GM12874 (cell line): ENCODE measurements around the gene TGFA.

ENCODE experiments used
- TF ChIP-seq, protein P1 (sequence below): IDR thresholded peaks from 2 replicates; pipeline ENCODE4 v1.5.1; 2011; ENCODE audit warnings: low read depth, mild to moderate bottlenecking, control low read depth, low read length, moderate library complexity; ENCODE audit not compliant: insufficient read depth

The TGFA gene

DNA sequence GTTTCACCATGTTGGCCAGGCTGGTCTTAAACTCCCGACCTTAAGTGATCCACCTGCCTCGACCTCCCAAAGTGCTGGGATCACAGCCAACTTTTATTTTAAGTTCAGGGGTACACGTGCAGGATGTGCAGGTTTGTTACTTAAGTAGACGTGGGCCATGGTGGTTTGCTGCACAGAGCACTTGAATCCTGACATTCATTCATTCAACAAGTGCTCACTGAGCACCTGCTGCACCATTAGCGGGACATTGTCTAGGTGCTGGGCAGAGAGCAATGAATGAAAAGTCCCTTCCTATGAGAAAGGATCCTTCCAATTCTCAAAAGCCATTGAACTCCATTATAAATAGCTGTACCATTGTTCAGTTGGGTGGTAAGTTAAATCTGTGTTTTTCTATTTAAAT, 31.0 kb downstream of the TGFA start:
- TF ChIP-seq, protein P1, sequence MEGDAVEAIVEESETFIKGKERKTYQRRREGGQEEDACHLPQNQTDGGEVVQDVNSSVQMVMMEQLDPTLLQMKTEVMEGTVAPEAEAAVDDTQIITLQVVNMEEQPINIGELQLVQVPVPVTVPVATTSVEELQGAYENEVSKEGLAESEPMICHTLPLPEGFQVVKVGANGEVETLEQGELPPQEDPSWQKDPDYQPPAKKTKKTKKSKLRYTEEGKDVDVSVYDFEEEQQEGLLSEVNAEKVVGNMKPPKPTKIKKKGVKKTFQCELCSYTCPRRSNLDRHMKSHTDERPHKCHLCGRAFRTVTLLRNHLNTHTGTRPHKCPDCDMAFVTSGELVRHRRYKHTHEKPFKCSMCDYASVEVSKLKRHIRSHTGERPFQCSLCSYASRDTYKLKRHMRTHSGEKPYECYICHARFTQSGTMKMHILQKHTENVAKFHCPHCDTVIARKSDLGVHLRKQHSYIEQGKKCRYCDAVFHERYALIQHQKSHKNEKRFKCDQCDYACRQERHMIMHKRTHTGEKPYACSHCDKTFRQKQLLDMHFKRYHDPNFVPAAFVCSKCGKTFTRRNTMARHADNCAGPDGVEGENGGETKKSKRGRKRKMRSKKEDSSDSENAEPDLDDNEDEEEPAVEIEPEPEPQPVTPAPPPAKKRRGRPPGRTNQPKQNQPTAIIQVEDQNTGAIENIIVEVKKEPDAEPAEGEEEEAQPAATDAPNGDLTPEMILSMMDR = no peak

DNA sequence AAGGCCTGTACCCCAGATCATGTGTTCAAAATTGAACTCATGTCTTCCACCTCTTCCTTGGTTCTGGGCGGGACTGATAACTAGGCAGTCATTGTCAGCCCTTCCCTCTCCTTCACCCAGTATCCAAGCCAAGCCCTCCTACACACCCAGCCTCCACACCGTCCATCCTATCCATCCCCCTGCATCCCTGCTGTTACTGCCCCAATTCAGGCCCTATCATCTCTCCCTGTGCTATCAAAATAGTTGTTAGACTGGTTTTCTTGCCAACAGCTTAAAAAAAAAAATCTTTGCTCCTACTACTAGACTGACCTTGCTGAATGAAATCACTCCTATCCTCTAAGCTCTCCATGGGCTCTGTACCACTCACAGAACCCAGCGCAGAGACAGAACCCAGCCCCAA, 32.8 kb downstream of the TGFA start:
- TF ChIP-seq, protein P1 = no peak

DNA sequence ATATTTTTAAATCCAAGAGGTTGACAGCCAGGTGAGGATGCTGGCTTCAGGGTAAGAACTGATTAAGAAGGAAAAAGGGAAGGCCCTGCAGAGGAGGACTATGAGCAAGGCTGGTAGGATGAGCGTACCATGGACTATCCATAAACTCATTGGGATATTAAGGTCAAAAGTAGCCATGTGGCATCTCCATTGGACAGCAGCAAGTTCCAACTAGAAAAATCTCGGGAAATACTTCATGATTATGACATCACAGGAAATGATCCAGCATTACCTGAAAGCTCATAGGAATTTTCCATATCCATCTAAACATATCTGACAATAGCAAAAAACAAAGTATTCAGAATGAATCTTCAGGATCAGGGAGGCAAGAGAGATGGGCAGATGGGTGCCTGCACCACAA, 34.2 kb downstream of the TGFA start:
- TF ChIP-seq, protein P1 = no peak

DNA sequence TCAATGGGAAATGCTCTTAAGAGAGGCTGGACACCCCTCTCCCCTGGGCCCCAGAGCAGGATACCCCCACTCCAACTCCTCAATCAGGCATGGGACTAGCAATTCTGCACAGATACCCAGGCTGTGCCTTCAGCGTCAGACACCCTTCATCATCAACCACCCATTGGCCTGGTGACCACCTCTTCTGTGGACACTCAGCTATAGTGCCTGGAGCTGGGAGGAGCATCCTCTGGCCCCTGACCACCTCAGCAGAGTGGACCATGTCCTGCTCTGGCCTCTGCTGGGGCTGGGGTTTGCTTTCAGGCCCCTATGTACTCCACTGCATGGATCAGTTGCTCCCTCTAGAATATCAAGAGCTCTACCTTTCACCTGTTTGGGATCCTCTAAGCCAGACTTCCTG, 35.1 kb downstream of the TGFA start:
- TF ChIP-seq, protein P1 = no peak

DNA sequence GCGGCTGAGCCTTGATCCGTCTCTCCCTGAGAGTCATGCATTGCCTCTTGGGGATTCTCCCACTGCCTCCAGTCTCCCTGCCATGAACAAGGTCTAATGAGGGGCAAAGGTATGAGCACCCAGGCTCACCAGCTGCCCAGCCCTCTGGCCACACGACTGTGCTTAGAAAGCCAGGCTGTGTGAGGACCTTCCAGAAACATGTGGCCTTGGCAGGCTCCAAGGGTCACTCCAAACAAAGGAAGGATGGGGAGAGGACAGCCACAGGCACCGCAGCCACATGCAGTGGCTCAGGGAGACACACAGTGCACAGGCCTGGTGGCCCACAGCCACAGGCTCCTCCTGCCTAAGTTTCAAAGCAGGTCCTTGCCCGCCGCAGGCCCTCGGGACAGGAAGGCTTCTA, 35.8 kb downstream of the TGFA start:
- TF ChIP-seq, protein P1 = no peak

DNA sequence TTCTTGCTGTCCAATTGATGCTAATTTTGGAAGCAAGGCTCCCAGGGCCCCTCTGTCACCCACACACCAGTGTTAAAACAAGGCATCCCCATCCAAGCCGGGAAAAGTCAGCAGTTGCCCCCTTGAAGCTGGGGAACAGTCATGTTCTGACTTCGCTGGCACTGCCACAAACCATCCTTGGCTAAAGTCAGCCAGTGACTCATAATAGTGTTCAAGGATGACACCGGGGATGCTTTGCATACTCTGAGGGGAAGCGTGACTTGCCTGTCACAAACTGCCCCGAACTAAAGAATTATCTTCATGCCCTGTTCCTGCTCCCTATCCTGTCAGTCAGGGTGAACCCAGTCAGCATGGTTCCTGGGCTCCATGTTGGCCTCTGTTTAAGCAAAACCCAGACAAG, 37.0 kb downstream of the TGFA start:
- TF ChIP-seq, protein P1 = no peak

DNA sequence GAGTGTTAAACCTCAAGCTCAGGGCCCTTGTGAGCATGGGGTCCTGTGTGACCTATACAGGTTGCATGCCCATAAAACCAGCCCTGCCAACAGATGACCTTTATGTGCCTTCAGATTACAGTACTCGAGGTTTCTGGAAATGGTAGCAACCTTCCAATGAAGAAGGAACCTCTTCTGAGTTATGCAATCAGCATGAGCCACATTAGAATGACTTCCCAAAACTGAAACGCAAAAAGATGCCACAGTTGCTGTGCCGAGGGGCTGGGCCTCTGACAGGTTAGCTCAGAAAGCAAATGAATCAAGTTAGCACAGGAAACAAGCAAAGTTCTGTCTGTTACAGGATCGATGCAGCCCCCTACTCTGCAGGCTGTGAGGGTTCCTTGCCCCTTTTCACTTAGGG, 37.7 kb downstream of the TGFA start:
- TF ChIP-seq, protein P1 = no peak

DNA sequence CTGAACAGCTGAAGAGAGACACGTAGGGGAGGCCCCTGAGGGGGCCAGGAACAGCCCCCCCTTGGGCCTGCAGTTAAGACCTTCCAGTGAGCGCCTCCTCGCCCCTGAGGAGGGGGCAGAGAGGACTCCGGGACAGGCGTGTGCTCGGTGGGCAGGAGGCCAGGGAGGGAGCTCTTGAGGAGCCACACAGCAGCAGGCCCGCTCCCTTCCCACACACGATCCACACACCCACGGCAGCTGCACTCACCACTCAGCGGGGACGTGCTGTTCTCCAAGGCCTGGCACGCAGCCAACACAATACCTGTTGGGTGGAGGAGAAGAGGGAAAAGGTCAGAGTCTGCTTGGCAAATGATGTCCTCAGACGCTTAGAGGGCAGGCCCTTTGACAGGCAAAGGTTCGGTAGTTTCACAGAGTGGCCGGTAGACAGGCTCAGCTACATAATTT, 39.0 kb downstream of the TGFA start:
- TF ChIP-seq, protein P1 = no peak
